ENCODE results near the gene PLEKHA5.
"Not testable (repeated sequence)": the region's sequence is repeated elsewhere in the genome, so short reads cannot be mapped to it uniquely, and the experiment has no call there.

The PLEKHA5 gene

DNA sequence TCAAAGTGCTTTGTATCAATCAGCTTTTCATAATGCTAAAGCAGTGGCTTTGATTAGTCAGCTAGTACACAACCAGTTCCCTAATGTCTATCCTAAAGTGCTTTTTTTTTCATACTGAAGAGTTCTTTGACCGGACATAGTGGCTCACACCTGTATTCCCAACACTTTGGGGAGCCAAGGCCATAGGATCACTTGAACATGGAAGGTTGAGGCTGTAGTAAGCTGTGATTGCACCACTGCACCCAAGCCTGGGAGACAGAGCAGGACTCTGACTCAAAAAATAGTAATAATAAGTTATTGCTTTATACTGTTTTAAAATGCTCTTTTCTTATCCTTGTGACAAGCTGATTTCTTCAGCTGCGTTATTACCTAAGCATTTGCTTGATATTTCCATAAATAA lies 155.1 kb downstream of the PLEKHA5 start:
- no peak for DNase-seq

DNA sequence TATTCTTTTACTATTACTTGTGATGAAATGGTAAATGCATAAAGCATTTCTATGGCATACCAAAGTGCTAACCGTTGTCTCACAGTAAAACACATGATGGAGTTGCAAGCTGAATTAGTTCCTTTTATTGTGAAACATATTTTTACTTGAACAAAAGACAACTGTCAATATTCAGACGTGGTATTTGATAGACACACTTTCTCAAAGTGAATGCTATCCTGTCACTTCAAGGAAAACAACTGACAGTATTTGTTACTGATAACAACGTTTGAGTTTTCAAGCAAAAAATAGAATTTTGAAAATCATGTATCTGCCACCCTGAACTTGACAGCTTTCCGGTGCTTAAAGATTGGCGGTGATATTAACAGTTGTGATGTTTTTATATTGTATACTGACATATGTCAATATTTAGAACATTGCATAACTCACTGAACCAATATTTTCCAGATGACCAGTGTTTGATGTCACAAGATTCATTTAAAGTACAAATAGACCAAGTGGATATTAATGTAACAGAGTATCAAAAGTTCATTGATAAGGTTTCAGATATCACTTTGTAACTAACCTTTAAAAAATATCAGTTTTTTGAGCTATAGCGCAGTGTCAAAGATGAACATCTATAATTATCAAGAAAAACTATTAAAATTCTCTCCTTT lies 156.4 kb downstream of the PLEKHA5 start:
- DNase-seq, result no peak

DNA sequence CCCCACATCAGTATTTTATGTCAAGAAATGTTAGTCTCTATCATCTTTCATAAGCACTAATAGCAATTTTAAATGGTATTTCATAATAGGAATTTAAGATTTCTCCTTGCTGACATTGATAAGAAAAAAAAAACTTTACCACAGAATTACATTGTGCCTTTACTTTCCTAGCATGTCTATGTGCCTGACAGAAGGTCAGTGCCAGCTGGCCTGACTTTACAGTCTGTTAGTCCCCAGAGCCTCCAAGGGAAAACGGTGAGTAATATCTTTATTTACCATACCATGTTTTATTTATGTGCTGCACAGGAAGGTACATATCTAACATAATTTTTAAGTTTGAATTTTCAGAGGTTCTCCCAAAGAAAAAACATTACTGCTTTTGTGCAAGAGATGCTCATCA lies 157.8 kb downstream of the PLEKHA5 start:
- no peak for DNase-seq

DNA sequence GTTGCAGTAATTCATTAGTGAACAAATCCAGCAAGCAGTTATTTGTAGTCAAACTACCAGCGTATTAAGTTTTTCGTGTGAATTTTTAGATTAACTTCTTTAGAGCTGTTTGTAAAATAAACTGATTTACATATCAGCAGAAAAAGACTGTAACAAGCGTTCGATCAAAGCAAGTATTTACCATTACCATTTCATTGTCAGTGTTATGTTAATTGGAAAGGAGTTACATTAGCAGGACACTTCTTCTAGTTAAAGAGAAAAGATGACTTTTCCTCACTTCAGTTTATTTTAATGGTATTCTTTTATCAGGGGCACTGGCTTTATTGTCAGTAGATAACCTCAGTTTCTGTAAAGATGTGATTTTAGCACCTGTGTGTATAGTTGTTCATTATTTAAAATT lies 158.6 kb downstream of the PLEKHA5 start:
- no peak for DNase-seq

DNA sequence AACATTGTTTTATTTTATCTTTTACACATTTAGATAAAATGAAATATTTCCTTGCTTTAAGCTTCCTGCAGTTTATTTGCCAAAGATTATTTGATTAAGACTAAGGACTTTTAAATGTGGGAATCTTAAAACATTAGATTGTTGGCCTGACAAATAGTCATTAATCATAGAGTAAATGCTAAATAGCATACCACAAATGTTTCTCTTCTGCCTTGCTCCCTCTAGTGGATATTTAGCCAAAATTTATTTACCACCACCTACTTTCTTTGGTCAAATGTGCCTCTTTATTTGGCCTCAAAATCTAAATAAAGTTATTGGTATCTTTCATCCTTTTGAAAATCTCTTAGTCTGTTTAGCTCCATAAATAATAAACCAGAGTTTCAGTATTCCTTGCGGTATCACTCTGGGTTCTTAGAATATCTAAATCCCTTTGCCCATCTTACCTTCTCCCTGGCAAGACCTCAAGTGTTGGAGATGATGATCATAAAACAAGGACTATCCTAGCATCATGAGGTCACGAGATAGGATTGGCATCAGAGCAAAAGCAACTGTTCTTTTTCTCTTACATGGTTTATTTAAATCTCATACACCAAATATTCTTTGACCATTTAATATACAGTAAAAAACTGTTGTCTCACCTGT lies 159.2 kb downstream of the PLEKHA5 start:
- DNase-seq, result no peak

DNA sequence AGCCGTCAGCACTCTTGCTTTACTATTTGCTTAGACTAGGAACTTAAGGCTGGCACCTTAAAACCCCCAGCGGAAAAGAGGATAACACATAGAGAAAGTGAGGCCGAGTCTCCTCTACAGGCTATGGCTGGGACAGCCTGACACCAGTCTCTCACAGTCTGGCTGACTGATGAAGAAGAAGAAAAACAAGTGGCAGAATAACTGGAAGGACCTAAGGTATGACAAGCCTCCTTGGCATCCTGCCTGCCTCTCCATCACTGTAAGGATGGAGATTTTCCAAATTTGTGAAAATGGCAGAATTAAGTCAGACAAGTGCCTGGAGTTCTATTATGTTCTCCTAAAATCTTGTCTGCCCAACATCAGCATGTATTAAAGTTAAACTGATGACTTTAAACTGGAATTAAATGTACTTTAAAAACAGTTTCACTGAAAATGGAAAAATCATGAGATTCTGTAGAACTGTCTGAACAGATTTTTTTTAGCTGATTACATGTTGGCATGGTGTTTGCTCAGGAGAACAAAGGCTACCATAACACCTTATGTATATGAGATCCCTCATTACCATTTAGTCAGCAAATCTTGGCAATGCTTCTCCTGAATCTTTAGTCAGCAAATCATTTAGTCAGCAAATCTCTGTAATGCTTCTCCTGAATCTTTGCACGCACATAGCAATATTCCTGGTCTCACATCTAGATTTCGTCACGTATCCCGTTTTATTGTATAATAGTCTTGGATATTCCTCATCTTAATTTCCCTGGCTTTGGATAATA lies 169.5 kb downstream of the PLEKHA5 start:
- DNase-seq, result no peak

- DNase-seq, result no peak
These were observed 170.2 kb downstream of the PLEKHA5 start for GRCh38 chr12:19299765-19300164.

DNA sequence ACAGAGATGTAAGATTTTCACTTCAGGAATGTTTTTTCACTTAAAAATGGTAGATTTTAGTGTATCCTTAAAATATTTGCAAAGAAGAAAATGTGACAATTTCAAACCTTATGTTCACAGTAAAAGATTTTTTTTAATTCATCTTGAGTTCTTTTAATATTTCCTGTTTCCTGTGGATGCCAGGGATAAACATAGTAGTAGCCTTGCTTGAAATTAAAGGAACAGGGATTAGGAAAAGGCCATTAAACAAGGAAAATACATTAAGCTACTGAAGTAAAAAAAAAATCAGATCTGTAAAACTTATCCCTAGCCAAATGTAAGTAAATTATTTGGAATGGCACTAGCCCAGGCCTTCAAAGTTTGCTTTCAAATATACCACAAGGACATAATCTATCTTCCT lies 171.7 kb downstream of the PLEKHA5 start:
- DNase-seq, result no peak

GRCh38 chr12:19301688-19302087 lies 172.2 kb downstream of the PLEKHA5 start:
- no peak for DNase-seq

DNA sequence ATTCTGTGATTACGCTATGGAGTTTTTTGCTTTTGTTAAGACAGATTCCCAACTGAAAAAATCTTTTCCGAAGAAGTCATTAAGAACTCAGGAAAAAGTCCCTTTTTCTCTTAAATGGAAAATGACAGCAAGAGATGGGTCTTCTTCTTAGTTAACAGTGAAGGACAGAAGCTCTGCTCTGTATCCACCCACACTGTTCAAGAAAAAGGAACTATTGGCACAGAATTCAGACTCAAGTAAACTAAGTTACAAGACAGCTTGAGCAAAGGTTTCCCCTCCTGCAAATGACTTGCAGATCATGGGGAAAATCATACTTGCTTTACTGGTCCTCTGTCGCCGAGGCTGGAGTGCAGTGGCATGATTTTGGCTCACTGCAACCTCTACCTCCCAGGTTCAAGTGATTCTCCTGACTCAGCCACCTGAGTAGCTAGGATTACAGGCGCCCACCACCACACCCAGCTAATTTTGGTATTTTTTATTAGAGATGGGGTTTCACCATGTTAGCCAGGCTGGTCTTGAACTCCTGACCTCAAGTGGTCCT lies 172.6 kb downstream of the PLEKHA5 start:
- no peak for DNase-seq

DNA sequence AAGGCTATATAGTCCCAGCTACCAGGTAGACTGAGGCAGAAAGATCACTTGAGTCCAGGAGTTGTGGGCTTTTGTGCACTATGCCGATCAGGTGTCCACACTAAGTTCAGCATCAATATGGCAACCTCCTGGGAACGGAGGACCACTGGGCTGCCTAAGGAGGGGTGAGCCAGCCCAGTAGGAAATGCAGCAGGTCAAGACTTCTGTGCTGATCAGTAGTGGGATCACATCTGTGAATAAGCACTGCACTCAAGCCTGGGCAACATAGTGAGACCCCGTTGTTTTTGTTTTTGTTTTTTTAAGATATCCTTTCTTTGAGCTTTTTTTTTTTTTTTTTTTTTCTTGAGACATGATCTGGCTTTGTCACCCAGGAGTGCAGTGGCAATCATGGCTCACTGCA lies 174.0 kb downstream of the PLEKHA5 start:
- no peak for DNase-seq

- DNase-seq, result no peak
These were observed 174.7 kb downstream of the PLEKHA5 start for GRCh38 chr12:19304149-19304750.

DNA sequence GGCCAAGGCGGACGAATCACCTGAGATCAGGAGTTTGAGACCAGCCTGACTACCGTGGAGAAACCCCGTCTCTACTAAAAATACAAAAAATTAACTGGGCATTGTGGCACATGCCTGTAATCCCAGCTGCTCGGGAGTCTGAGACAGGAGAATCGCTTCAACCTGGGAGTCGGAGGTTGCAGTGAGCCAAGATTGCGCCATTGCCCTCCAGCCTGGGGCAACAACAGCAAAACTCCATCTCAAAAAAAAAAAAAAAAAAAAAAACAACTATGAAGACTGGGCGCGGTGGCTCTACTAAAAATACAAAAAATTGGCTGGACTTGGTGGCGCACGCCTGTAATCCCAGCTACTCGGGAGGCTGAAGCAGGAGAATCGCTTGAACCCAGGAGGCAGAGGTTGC lies 176.1 kb downstream of the PLEKHA5 start:
- not testable (repeated sequence) for DNase-seq

- DNase-seq, result no peak
These were observed 176.8 kb downstream of the PLEKHA5 start for GRCh38 chr12:19306366-19306765.

DNA sequence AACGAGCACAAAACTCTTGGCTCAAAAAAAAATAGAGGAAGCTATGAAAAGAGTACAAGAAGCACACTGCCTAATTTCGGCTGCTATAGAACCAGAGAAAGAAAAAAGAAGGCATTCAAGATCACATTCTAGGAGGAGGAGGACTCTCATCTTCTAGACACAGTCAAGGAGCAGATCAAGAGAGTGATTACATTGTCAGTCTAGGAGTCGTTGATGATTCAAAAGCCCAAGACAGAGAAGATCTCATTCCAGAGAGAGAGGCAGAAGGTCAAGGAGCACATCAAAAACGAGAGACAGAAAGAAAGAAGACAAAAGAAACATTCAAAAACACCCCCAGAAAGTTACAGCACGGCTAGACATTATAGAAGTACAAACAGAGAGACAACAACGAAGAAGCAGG lies 177.9 kb downstream of the PLEKHA5 start:
- no peak for DNase-seq

DNA sequence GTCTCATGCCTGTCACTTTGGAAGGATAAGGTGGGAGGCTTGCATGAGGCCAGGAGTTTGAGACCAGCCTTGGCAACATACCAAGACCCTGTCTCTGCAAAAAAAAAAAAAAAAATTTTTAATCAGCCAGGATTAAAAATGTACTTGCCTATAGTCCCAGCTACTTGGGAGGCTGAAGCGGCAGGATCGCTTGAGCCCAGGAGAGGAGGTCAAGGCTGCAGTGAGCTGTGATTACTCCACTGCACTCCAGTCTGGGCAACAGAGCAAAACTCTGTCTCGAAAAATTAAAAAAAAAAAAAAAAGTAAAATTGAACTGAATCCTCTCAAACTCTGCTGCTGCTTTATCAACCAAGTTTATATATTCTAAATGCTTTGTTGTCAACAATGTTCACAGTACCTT lies 181.6 kb downstream of the PLEKHA5 start:
- DNase-seq, result no peak

- no peak for DNase-seq
These were observed 183.1 kb downstream of the PLEKHA5 start for GRCh38 chr12:19312637-19313036.

- no peak for DNase-seq
These were observed 186.9 kb downstream of the PLEKHA5 start for GRCh38 chr12:19316425-19316824.

- DNase-seq, result no peak
These were observed 192.8 kb downstream of the PLEKHA5 start for GRCh38 chr12:19322376-19322775.

- DNase-seq, result no peak
These were observed 194.3 kb downstream of the PLEKHA5 start for GRCh38 chr12:19323805-19324204.

DNA sequence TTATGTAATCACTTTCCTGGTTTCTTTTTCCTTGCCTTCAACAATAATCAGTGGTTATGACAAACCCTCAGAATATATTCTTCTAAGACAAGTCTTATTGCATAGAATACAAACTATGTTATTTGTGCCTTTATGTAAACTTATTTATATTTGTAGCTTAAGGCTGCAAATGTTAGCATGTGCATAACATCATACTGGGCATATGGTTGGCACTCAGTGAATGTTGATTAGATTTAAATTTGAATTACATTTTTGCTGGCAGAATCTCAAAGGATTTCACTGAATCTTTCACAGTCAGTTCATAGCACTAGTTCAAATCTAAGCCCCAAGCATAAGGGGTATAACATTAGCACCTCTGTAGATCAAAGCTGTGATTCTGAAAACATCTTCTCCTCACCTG lies 196.6 kb downstream of the PLEKHA5 start:
- DNase-seq, result no peak

- no peak for DNase-seq
These were observed 202.7 kb downstream of the PLEKHA5 start for GRCh38 chr12:19332196-19332595.

DNA sequence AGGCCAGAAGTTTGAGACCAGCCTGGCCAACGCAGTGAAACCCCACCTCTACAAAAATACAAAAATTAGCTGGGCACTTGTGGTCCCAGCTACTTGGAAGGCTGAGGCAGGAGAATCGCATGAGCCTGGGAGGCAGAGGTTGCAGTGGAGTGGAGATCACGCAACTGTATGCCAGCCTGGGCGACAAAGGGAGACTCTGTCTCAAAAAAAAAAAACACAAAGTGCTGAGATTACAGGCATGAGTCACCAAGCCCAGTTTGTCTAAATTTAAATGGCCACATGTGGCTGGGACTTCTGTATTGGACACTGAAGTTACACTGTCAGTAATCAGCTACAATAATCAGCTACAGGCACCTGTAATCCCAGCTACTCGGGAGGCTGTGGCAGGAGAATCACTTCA lies 208.9 kb downstream of the PLEKHA5 start:
- no peak for DNase-seq

DNA sequence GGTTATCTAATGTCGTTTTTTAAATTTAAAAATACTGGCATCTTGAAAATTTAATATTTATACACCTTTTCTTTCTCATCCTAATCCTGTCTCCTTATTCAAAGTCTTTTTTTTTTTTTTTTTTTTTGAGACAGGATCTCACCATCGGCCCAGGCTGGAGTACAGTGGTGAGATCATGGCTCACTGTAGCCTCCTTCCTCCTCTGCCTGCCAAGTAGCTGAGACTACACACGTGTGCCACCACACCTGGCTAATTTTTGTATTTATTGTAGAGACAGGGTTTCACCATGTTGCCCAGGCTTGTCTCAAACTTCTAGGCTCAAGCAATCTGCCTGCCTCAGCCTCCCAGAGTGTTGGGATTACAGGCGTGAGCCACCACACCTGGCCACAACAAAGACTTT lies 221.3 kb downstream of the PLEKHA5 start:
- DNase-seq, result not testable (repeated sequence)

Data from stimulated activated CD4-positive, alpha-beta T cell treated with anti-CD3 and anti-CD28 coated beads, Interleukin-4, amount 100 ng/mL, for 4 hours (primary cell).